WTC11 (cell line): ENCODE results near the gene GNG4. TPM values are rescaled to one million over a fixed set of nuclear protein-coding genes. Genes with fewer than 3 reads are reported as not detected.
A peak's percentile ranks its signal among the peaks of the same experiment; 100 is the strongest.

Source experiments
- ATAC-seq: fragments of 200-7000 bp; cut with Tn5 transposase; 2 replicates; pipeline ENCODE4 v1.10.0; 2021; ENCODE audit warnings: mild to moderate bottlenecking, moderate library complexity
- CTCF ChIA-PET: fragments of 300-600 bp; sonication (Branson Sonifier 250); formaldehyde crosslinking; loops from one replicate; lab custom pipeline; 2021; ENCODE audit warnings: antibody characterized with exemption; lab: Charles Lee
- POLR2A ChIA-PET: fragments of 350-600 bp; sonication (Branson Sonifier 250); formaldehyde crosslinking; loops from one replicate; lab custom pipeline; 2021; ENCODE audit warnings: antibody characterized with exemption; lab: Charles Lee
- DNase-seq: peaks from one replicate; pipeline ENCODE4 v3.0.0; 2021; ENCODE audit warnings: low spot score
- H3K27ac Mint-ChIP-seq: 2 replicates; pipeline ENCODE4 v1.8.0; 2021; ENCODE audit warnings: mixed read lengths
- H3K27me3 Mint-ChIP-seq: 2 replicates; pipeline ENCODE4 v1.8.0; 2021; ENCODE audit warnings: low read depth, mild to moderate bottlenecking, moderate library complexity, mixed read lengths
- H3K36me3 Mint-ChIP-seq: 2 replicates; pipeline ENCODE4 v1.8.0; 2021; ENCODE audit warnings: mixed read lengths
- H3K4me1 Mint-ChIP-seq: 2 replicates; pipeline ENCODE4 v1.8.0; 2022; ENCODE audit warnings: mixed read lengths
- H3K4me3 Mint-ChIP-seq: 2 replicates; pipeline ENCODE4 v1.8.0; 2021; ENCODE audit warnings: mild to moderate bottlenecking, moderate library complexity, mixed read lengths
- H3K9me3 Mint-ChIP-seq: 2 replicates; pipeline ENCODE4 v1.8.0; 2021; ENCODE audit warnings: mixed read lengths
- AR ChIP-seq: fragments of 250-450 bp; sonication (Bioruptor Pico); IDR thresholded peaks from 2 replicates; pipeline ENCODE4 v1.9.0; 2021; ENCODE audit warnings: mild to moderate bottlenecking
- GTF2I ChIP-seq: fragments of 250-450 bp; sonication (Bioruptor Pico); conservative IDR thresholded peaks from 2 replicates; pipeline ENCODE4 v1.4.0; 2021; ENCODE audit warnings: mild to moderate bottlenecking
- KAT7 ChIP-seq: sonication (generic); formaldehyde crosslinking; IDR thresholded peaks from 2 replicates; pipeline ENCODE4 v1.8.1; 2023; ENCODE audit warnings: missing genetic modification reagents, mild to moderate bottlenecking, borderline replicate concordance
- NFYB ChIP-seq: sonication (generic); formaldehyde crosslinking; conservative IDR thresholded peaks from 2 replicates; pipeline ENCODE4 v1.8.0; 2022; ENCODE audit warnings: low read depth, missing genetic modification reagents
- NR1H2 ChIP-seq: sonication (generic); formaldehyde crosslinking; IDR thresholded peaks from 2 replicates; pipeline ENCODE4 v1.9.0; 2021; ENCODE audit warnings: mild to moderate bottlenecking, moderate library complexity, missing genetic modification reagents
- ZNF121 ChIP-seq: sonication (generic); formaldehyde crosslinking; IDR thresholded peaks from 2 replicates; pipeline ENCODE4 v1.8.0; 2023; ENCODE audit warnings: missing genetic modification reagents
- ZNF232 ChIP-seq: sonication (generic); formaldehyde crosslinking; IDR thresholded peaks from 2 replicates; pipeline ENCODE4 v1.8.0; 2022; ENCODE audit warnings: mild to moderate bottlenecking, missing genetic modification reagents
- ZNF281 ChIP-seq: sonication (generic); formaldehyde crosslinking; IDR thresholded peaks from 2 replicates; pipeline ENCODE4 v1.8.0; 2023; ENCODE audit warnings: mild to moderate bottlenecking, missing genetic modification reagents
- ZSCAN18 ChIP-seq: fragments of 250-450 bp; sonication (Bioruptor Pico); IDR thresholded peaks from 2 replicates; pipeline ENCODE4 v2.1.2; 2022; ENCODE audit warnings: mild to moderate bottlenecking, moderate library complexity
- total RNA-seq: library from RNA; stranded (reverse); gene quantifications from 3 replicates; pipeline ENCODE4 v1.2.3, GENCODE V29; 2021
- TF ChIP-seq, protein P1 (sequence below): sonication (generic); formaldehyde crosslinking; IDR thresholded peaks from 2 replicates; pipeline ENCODE4 v1.8.0; 2022; ENCODE audit warnings: missing genetic modification reagents
- TF ChIP-seq, protein P2 (sequence below): sonication (generic); formaldehyde crosslinking; IDR thresholded peaks from 2 replicates; pipeline ENCODE4 v1.8.0; 2023; ENCODE audit warnings: missing genetic modification reagents, mild to moderate bottlenecking, borderline replicate concordance
- TF ChIP-seq, protein P3 (sequence below): sonication (generic); formaldehyde crosslinking; IDR thresholded peaks from 2 replicates; pipeline ENCODE4 v1.8.1; 2022; ENCODE audit warnings: low read depth, mild to moderate bottlenecking, moderate library complexity, missing genetic modification reagents, borderline replicate concordance

GNG4 gene
- total RNA-seq, 1 experiment from 2014 or later, result 38.3 TPM

GRCh38 chr1:235679644-235680043 lies 30.1 kb upstream of the GNG4 start (continued):
- TF ChIP-seq, protein P1, sequence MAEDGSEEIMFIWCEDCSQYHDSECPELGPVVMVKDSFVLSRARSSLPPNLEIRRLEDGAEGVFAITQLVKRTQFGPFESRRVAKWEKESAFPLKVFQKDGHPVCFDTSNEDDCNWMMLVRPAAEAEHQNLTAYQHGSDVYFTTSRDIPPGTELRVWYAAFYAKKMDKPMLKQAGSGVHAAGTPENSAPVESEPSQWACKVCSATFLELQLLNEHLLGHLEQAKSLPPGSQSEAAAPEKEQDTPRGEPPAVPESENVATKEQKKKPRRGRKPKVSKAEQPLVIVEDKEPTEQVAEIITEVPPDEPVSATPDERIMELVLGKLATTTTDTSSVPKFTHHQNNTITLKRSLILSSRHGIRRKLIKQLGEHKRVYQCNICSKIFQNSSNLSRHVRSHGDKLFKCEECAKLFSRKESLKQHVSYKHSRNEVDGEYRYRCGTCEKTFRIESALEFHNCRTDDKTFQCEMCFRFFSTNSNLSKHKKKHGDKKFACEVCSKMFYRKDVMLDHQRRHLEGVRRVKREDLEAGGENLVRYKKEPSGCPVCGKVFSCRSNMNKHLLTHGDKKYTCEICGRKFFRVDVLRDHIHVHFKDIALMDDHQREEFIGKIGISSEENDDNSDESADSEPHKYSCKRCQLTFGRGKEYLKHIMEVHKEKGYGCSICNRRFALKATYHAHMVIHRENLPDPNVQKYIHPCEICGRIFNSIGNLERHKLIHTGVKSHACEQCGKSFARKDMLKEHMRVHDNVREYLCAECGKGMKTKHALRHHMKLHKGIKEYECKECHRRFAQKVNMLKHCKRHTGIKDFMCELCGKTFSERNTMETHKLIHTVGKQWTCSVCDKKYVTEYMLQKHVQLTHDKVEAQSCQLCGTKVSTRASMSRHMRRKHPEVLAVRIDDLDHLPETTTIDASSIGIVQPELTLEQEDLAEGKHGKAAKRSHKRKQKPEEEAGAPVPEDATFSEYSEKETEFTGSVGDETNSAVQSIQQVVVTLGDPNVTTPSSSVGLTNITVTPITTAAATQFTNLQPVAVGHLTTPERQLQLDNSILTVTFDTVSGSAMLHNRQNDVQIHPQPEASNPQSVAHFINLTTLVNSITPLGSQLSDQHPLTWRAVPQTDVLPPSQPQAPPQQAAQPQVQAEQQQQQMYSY (CRISPR knock-in tag), result no peak
- no peak for TF ChIP-seq AR (CRISPR knock-in tag)
- TF ChIP-seq, protein P2, sequence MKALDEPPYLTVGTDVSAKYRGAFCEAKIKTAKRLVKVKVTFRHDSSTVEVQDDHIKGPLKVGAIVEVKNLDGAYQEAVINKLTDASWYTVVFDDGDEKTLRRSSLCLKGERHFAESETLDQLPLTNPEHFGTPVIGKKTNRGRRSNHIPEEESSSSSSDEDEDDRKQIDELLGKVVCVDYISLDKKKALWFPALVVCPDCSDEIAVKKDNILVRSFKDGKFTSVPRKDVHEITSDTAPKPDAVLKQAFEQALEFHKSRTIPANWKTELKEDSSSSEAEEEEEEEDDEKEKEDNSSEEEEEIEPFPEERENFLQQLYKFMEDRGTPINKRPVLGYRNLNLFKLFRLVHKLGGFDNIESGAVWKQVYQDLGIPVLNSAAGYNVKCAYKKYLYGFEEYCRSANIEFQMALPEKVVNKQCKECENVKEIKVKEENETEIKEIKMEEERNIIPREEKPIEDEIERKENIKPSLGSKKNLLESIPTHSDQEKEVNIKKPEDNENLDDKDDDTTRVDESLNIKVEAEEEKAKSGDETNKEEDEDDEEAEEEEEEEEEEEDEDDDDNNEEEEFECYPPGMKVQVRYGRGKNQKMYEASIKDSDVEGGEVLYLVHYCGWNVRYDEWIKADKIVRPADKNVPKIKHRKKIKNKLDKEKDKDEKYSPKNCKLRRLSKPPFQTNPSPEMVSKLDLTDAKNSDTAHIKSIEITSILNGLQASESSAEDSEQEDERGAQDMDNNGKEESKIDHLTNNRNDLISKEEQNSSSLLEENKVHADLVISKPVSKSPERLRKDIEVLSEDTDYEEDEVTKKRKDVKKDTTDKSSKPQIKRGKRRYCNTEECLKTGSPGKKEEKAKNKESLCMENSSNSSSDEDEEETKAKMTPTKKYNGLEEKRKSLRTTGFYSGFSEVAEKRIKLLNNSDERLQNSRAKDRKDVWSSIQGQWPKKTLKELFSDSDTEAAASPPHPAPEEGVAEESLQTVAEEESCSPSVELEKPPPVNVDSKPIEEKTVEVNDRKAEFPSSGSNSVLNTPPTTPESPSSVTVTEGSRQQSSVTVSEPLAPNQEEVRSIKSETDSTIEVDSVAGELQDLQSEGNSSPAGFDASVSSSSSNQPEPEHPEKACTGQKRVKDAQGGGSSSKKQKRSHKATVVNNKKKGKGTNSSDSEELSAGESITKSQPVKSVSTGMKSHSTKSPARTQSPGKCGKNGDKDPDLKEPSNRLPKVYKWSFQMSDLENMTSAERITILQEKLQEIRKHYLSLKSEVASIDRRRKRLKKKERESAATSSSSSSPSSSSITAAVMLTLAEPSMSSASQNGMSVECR (CRISPR knock-in tag), result no peak

DNA sequence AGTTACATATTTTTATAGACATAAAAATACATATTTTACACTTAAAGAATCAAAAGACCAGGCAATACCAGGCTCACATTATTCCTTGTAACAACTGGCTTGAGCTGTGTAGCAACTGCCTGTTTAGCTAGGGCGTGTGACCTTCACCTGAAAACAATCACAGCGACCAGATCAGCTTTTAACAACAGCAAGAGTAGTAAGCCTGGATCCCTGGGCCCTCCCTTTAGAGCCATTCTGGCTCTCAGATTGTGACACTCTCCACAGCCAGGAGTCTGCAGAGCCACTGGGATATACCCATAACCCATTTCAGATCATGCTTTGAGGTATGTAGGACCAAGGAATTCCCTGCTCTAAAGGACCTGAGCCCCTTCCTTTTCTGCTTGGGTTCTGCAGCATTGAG lies 29.4 kb upstream of the GNG4 start:
- Mint-ChIP-seq H3K36me3 (peaks cover 28% of the 10 kb centered on the region), H3K4me3 (no peak overlapping the region), H3K4me1 (peaks cover 26% of the 10 kb centered on the region), H3K27ac (no peak overlapping the region), H3K27me3 (no peaks in the 10 kb centered on the region), H3K9me3 (peaks cover 25% of the 10 kb centered on the region)
- DNase-seq (no peak), ATAC-seq (peak; percentile 62; the same call in 1 of the 2 replicates)
- ChIA-PET POLR2A (interaction anchor here (0.6 kb wide), 1 partner anchor 16 kb away, joined by 5 read pairs; no protein-coding TSS in a partner anchor), CTCF (interaction anchor here (0.9 to 1.1 kb wide), 2 partner anchors 122 to 165 kb away, joined by 3 read pairs; no protein-coding TSS in a partner anchor)
- TF ChIP-seq, protein P3, sequence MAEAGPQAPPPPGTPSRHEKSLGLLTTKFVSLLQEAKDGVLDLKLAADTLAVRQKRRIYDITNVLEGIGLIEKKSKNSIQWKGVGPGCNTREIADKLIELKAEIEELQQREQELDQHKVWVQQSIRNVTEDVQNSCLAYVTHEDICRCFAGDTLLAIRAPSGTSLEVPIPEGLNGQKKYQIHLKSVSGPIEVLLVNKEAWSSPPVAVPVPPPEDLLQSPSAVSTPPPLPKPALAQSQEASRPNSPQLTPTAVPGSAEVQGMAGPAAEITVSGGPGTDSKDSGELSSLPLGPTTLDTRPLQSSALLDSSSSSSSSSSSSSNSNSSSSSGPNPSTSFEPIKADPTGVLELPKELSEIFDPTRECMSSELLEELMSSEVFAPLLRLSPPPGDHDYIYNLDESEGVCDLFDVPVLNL (CRISPR knock-in tag), result no peak
- TF ChIP-seq NR1H2 (CRISPR knock-in tag), result no peak
- no peak for TF ChIP-seq KAT7 (CRISPR knock-in tag)
- no peak for TF ChIP-seq ZNF232 (CRISPR knock-in tag)
- no peak for TF ChIP-seq ZNF281 (CRISPR knock-in tag)
- TF ChIP-seq ZSCAN18 (CRISPR knock-in tag), result no peak
- TF ChIP-seq GTF2I, result no peak
- TF ChIP-seq NFYB, result no peak
- TF ChIP-seq, protein P2 (CRISPR knock-in tag), result no peak
- TF ChIP-seq ZNF121, result no peak
